KG1 (cell line): ENCODE measurements around the gene PDE10A.
"Not testable (repeated sequence)": the region's sequence is repeated elsewhere in the genome, so short reads cannot be mapped to it uniquely, and the experiment has no call there.

Experiments used
- DNase-seq: peaks from one replicate; lab custom pipeline; 2025; lab: John Stamatoyannopoulos, UW

The PDE10A gene

DNA sequence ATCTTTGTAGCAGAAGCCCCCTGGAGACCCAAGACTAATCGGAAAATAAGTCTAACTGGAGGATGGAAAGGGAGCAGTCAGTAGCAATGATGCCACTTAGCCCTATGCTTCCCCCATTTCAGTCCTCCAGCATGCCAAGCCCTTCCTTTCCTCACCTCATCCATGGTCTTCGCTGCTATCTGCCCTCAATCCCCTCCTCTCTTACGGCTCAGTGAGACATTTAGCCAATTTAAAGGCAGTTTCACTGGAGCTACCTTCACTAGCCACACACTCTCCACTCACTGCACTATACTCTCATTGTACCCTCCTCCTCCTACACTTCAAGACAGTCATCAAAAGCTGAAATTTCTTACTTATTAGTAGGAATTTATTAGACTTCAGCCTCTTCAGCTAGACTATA, 111.2 kb downstream of the PDE10A start:
- DNase-seq: no peak

DNA sequence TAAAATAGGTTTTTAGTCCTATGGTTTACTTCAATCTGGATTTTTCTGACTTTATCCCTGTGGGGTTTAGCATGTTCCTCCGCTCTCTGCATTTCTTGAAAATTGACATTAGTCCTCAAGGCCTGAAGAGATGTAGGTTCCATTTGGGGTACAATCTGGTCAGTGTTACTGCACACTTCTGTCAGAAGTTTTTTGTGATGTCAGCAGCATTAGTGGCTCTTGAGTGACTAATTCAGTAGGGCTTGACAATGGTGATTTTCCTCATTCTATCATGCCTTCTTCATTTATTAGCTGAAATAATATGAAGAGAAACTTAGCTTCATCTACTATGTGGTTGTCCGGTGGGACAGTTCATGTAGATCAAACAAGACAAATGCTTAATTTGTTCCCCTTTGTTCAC, 114.6 kb downstream of the PDE10A start:
- no peak for DNase-seq

DNA sequence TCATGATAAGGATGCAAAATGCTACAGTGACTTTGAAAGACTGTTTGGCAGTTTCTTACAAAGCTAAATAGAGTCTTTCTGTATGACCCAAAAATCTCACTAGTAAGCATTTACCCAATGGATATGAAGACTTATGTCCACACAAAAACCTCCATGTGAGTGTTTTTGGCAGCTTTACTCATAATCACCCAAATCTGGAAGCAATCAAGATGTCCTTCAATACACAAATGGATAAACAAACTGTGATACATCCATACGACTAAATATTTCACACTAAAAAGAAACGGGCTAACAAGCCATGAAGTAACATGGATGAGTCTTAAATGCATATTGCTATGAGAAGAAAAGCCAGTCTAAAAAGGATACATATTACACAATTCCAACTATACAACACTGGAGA, 117.2 kb downstream of the PDE10A start:
- DNase-seq: no peak

DNA sequence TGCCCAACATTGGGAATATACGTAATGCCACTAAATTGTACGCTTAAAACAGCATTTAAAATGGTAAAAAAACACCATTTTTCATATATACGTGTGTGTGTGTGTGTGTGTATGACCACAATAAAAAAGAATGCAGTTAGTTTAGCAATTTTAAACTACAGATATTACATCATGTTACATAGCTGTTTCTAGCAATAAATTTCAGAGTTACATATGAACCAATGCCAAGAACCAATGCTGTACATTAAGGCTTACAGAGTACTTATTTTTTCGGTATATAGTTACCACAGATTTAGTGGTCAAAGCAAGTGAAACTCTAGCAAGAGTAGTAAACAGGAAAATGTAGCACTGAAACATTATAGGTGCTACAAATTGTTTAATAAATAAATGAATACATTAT, 119.3 kb downstream of the PDE10A start:
- DNase-seq: no peak

DNA sequence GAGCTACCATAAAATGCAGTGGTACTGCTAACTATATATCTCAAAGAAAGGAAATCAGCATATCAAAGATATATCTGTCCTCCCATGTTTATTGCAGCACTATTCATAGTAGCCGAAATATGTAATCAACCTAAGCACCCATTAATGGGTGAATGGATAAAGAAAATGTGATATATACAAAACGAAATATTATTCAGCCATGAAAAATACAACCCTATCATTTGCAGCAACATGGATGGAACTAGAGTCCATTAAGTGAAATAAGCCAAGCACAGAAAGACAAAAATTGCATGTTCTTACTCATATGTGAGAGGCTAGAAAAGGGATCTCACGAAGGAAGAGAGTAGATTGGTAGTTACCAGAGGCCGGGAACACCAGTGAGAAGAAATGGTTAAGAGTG, 126.1 kb downstream of the PDE10A start:
- no peak for DNase-seq

DNA sequence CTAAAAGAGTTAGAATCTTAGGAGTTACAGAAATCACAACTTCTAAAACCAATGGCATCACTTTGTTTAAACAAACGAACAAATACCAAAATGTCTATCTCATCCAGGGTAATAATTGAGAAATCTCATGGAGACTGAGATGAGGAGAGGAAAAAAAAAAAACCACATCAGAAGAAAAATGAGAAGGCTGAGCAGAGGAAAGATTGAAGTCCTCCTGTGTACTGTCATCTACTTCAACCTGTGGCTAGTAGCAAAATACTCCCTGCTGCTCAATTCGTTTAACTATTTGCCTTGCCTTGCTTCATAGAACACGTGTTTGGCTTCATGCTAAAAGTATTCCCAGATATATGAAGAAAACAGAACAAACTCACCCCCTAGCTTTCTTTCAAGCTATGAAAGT, 143.7 kb downstream of the PDE10A start:
- no peak for DNase-seq

DNA sequence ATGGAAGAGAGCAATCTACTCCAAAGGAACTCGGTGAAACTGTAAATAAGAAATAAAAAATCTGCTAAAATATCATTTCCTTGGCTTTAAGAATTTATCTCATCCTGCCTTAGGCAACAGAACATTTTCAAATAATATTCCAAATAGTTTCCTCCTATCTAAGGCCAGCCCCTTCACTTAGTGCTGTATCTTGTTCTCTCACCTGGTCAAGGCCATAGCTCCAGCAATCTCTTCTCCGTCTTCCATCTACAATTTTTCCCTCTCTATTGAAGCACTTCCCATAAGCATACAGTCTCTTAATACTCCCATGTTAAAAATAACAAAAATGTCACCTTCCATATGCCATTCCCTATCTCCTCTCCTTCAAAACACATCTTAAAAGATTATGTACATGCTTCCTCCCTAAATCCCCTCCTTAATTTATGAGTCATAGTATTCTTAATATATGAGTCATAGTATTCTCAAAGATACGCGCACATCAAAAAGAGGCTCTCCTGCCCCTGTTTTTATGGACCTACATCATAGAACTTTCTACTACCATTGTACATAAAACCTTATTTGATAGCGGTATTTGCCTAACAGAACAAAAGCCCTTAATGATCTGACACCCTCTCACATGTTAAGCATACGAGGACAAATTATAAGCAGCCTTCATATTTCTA, 146.9 kb downstream of the PDE10A start:
- DNase-seq: no peak

DNA sequence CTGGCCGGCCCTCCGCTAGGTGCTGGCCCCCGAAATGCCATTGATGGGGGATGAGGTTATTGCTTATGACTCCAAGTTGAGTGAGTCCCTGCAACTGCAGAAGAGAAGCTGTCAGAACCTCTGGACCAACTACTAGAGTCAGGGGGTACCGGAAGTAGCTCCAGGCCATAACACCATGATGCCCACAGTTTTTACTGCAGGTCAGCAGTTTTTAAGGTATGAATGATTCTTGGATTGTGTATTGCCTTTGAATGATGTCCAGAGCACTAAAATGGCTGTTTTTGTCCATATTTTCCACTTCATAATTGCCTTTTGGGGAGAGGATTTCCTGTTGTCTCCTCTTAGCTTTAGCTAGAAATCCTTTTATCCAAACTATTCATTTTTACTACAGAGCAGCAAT, 148.4 kb downstream of the PDE10A start:
- no peak for DNase-seq

DNA sequence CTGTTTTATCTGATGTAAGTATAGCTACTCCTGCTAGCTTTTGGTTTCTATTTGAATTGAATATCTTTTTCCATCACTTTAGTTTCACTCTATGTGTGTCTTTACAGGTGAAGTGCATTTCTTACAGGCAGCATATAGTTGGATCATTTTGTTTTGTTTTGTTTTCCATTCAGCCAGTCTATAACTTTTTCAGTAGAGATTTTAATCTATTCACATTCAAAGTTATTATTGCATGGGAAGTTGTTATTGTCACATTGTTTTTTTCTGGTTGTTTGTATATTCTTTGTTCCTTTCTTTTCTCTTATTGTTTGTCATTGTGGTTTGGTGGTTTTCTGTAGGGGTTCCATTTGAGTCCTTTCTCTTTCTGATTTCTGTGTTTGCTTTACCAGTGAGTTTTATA, 151.2 kb downstream of the PDE10A start:
- no peak for DNase-seq

DNA sequence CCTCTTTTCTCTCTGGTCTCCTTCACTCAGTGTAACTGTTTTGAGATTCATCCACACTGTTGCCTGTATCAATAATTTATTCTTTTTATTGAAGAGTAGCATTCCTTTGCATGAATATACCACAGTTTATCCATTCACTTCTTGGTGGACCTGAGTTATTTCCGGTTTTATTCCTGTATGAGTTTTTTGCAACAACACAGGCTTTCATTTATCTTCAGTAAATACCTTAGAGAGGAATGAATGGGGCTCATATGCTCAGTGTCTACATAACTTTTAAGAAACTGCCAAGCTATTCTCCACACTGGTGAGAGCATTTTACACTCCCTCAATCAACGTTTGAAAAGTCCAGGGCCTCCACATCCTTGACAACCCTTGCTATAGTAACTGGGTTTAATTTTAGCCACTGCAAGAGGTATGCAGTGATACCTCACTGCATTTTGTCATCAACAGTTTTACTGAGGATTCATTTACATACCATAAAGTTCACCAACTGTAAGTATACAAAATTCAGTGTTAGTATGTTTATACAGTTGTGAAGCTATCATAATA, 154.6 kb downstream of the PDE10A start:
- no peak for DNase-seq

DNA sequence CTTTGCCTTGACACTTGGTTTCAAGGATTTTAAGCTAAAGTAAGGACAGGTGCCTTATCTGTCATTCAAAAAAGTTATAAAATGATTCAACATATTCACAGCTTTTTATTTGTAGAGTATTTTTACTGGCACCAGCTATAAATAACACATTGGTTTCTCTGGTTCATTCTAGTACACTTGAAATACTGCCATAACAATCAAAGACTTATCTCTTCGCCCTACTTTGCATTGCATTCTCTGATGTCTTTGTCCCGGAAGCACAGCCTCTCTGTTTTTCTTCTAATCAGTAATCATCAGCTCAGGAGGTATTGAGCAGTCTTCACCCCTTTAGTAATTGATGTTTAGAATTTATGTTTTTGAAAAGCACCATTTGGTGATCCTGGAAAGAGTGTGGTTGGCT, 156.4 kb downstream of the PDE10A start:
- DNase-seq: no peak

DNA sequence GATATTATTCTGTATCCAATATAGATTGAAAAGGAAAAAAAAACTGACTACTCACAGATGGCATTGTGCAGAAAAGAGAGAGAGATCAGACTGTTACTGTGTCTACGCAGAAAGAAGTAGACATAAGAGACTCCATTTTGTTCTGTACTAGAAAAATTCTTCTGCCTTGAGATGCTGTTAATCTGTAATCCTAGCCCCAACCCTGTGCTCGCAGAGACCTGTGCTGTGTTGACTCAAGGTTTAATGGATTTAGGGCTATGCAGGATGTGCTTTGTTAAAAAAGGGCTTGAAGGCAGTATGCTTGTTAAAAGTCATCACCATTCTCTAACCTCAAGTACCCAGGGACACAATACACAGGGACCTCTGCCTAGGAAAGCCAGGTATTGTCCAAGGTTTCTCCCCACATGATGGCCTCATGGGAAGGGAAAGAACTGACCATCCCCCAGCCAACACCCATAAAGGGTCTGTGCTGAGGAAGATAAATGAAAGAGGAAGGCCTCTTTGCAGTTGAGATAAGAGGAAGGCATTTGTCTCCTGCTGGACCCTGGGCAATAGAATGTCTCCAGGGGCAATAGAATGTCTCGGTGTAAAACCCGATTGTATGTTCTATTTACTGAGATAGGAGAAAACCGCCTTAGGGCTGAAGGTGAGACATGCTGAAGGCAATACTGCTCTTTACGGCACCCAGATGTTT, 162.7 kb downstream of the PDE10A start:
- DNase-seq: not testable (repeated sequence)

DNA sequence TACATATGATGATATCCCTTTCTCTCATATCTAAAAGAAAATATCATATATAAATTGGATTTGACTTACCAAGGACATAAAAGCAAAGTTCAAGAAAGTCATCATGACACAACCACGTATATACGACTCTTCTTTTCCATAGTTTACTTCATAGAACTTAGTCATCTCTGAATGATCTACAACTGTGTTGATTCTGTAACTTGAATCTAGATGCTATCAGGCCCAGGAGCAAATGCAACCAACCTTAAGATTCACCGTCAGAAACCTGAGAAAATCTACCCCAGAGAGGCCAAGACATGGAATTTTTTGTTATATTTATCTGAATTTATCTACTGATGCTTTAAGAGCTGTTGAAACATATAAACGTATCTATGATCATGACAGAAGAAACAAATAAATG, 165.6 kb downstream of the PDE10A start:
- DNase-seq: no peak

DNA sequence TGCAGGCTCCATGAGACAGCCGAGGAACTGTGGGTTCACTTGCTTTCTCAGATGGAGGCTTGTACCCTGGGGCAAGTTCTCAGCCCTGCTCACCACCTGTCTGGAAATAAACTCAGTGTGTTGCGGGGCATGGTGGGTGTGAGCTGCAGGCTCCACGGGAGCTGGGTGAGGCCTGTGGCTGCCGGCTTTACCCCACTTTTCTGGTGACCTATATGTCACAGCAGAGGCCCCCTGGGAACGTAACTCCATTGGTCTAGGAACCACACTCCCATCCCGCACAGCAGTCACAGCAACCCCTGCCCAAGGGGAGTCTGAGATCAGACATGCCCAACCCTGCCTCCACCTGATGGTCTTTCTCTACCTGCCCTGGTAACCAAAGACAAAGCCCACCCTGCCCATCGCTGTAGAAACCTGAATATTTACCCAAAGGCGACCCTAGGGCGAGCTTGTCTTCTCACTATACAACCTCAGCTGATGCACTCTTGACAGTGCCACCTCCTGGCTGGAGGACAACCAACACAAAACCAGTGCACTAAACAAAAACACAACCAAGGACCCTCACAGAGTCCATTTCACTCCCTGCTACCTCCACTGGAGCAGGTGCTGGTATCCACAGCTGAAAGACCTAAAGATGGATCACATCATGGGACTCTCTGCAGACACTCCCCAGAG, 174.3 kb downstream of the PDE10A start:
- no peak for DNase-seq

DNA sequence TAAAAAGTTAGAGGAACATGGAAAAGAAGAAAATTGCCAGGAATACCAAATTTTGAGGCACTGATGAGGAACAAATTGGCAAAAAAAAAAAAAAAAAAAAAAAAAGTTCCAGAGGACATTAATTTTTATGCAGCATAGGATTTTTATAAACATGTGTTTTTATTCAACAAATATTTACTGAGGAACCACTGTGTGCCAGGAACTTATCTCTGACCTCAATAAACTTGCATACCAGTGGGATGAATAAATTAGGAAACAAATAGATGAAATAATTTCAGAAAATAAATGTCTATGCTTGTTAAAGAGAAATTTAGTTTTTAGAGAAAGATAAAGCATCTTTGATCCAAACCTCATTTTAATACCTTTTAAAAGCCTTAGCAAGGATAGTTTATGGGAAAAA, 175.1 kb downstream of the PDE10A start:
- no peak for DNase-seq

DNA sequence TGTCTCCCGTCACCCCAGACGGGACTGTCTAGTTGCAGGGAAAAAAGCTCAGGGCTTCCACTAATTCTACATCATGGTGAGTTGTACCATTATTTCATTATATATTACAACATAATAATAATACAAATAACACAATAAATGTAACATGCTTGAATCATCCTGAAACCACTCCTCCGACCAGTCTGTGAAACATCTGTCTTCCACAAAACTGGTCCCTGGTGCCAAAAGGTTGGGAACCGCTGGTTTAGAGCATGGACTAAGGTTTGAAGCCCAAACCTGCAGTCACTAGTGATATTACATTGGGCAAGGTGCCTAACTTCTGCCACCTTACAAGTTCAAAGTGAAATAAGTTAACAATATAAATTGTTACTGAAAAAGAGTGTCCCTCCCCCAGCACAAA, 175.7 kb downstream of the PDE10A start:
- DNase-seq: no peak

DNA sequence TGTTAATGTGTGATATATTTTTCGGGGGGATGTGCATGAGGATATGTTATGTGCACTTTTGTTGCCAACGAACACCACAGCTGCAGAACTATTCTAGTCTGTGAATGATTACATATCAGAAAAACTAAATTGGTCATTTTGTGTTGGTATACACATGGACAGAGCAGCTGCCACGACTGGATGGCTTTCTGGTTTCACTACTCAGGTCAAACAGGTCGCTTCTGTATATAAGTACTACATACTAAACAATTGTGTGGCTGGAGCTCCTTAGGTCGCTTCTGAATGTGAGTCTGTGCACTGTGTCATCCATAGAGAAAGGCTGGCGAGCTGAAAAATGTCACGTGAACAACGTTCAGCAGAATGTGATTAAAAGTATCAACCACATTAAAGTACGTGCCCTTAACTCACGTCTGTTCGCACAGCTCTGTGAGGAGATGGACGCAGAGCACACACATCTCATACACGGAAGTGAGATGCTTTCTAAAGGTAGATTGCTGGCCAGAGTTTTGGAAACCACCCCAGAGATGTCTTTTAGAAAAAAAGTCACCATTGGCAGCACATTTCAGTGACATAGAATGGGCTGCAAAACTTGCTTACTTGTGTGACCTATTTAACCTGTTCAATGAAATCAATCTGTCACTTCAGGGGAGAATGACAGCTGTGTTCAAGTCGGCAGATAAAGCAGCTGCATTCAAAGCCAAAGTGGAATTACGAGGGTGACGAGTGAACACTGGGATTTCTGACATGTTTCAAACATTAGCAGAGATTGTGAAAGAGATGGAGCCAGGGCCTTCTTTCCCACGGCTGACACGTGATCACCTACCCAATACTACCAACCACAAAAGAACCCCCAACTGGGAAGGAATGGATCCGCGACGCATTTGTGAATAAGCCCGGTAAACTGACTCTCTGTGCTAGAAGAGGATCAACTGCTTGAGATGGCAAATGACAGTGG, 176.6 kb downstream of the PDE10A start:
- DNase-seq: no peak

DNA sequence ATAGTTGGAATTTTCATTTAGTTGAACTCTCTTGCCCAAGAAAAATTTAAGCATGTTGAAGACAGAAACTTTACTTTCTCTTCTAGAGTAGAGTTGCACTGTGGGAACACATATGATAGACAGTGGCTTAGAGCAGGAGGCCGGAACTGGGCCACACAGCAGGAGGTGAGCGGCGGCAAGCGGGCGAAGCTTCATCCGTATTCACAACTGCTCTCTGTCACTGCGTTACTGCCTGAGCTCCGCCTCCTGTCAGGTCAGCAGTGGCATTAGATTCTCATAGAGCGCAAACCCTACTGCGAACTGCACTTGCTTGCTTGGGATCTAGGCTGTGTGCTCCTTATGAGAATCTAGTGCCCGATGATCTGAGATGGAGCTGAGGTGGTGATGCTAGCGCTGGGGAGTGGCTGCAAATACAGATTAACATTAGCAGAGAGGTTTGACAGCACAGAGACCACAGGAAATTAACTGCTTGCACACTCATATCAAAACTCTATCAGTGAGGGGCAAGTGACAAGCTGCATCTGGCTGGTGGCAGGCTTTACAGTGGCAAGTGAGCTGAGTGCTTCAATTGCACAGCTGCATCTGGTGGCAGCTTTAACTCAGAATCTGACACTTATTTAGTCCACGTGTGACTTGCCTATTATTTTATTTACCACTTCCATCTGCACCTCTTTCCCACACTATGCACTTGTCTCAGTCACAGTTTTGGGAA, 178.7 kb downstream of the PDE10A start:
- no peak for DNase-seq

DNA sequence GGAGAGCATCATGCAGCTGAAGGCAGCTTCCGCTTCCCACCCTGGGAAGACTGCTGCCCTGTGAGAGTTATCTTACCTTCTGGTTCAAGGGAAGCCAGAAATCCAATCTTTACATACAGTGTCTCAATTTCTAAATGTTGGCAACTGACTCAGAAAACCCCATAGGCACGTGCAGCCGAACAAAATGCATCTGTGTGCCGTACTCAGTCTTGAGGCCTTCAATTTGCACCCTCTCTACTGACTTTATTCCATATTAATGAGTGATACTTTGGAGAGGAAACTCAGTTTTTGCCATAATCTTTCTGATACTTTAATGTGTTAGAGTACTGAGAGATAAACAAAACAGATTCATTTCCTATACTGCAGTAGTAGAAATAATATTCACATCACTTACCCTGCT, 181.1 kb downstream of the PDE10A start:
- DNase-seq: no peak

DNA sequence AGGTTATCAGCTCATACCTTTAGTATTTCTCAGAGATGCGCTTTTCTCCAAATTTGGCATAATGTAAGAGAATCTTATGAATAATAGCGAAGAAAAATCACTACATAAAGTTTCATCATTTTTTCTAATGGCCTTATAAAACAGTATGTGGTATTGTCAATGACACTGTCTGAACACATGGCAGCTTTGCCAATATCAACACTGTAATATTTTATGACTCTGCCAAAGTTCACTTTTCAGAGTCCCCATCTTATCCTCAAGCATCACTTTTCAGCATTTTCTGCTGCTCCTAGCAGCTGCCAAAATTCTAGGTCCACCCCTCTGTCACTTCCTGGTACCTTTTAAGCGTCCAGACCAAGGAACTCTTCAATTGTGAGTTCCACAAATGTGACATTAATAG, 182.1 kb downstream of the PDE10A start:
- DNase-seq: no peak

DNA sequence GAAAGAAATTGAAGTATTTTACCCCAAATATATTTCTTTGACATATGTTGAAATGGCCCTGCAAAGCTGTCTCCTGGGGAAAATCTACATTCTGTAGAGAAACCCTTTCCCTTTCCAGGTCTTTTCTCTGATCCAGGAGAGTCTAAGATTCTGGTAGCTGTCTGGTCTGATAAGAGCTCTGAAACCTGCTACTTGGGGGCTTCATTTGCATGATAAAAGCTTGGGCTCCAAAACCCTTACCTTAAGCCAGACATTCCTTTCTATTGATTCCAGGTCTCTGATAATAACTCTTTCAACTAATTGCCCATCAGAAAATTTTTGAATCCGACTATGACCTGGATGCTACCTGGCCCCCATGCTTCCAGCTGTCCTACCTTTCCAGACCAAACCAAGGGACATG, 184.5 kb downstream of the PDE10A start:
- no peak for DNase-seq
